OCI-LY3 (cell line): ENCODE results near the gene CACNA2D1.

ENCODE experiments used
- EZH2phosphoT487 ChIP-seq: fragments of 200-600 bp; shearing (Covaris generic); IDR thresholded peaks from 2 replicates; pipeline ENCODE4 v1.6.1; 2018; ENCODE audit warnings: antibody characterized with exemption, mixed run types, low read depth
- TF ChIP-seq, protein P1 (sequence below): fragments of 200-600, 300-600 bp; sonication (generic); IDR thresholded peaks from 2 replicates; pipeline ENCODE4 v1.5.1; 2014; ENCODE audit warnings: antibody characterized with exemption, low read length, low read depth

DNA sequence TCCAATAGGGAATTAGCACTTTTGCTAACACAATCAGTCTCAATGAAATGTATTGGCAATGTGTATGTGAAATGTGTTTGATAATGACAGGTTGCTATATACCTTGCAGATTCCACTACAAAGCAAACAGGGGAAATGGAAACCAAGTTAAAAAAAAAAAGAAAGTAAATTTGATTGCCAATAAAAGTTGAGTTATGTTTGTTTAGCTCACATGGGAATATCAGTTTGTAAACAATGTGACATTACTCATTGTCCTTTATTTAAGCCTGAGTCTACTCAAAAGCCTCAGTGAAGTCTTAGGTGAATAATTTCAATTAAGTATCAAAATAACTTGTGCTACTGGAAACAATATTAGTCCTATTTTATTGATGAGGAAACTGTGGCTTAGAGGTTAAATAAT is 285.2 kb downstream of the CACNA2D1 start:
- TF ChIP-seq, protein P1, sequence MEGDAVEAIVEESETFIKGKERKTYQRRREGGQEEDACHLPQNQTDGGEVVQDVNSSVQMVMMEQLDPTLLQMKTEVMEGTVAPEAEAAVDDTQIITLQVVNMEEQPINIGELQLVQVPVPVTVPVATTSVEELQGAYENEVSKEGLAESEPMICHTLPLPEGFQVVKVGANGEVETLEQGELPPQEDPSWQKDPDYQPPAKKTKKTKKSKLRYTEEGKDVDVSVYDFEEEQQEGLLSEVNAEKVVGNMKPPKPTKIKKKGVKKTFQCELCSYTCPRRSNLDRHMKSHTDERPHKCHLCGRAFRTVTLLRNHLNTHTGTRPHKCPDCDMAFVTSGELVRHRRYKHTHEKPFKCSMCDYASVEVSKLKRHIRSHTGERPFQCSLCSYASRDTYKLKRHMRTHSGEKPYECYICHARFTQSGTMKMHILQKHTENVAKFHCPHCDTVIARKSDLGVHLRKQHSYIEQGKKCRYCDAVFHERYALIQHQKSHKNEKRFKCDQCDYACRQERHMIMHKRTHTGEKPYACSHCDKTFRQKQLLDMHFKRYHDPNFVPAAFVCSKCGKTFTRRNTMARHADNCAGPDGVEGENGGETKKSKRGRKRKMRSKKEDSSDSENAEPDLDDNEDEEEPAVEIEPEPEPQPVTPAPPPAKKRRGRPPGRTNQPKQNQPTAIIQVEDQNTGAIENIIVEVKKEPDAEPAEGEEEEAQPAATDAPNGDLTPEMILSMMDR: no peak
- TF ChIP-seq EZH2phosphoT487: no peak
